ENCODE measurements around the gene DNMT3A.

- TF ChIP-seq SPI1 (IDR thresholded peaks at IDR 0.05; ENCODE audit: low read depth, low read length) (peak; percentile 24; the same call in 1 of the 2 replicates), POLR2A (IDR thresholded peaks at IDR 0.05; ENCODE audit: low read depth, low read length) (no peak), POLR2AphosphoS5 (IDR thresholded peaks at IDR 0.05; ENCODE audit: low read depth, low read length) (0 out of 2 replicates have a peak, but pooled peaks have one; percentile 26)
Observed at GRCh38 chr2:25276569-25277465, 64.9 kb downstream of the DNMT3A start.

Data from GM12891 (cell line).